ENCODE results near the gene ACADVL. TPM values are rescaled to one million over a fixed set of nuclear protein-coding genes. Genes with fewer than 3 reads are reported as not detected.
A peak's percentile ranks its signal among the peaks of the same experiment; 100 is the strongest.

Gene ACADVL
- total RNA-seq, 1 donor, result 191 TPM

- DNase-seq (ENCODE audit: low read depth in 2 of 3, low spot score in 2 of 3), result no peak
Measured at GRCh38 chr17:7191069-7191468, 28.7 kb upstream of the ACADVL start.

GRCh38 chr17:7191571-7192270, 28.0 kb upstream of the ACADVL start:
- DNase-seq (ENCODE audit: low read depth in 2 of 3, low spot score in 2 of 3), result peak in 1 of 3 donors; percentile 38

GRCh38 chr17:7192271-7192937, 27.3 kb upstream of the ACADVL start:
- DNase-seq (ENCODE audit: low read depth in 2 of 3, low spot score in 2 of 3), result no peak

GRCh38 chr17:7195971-7196370, 23.8 kb upstream of the ACADVL start:
- DNase-seq (ENCODE audit: low read depth in 2 of 3, low spot score in 2 of 3), result no peak

- no peak for DNase-seq (ENCODE audit: low read depth in 2 of 3, low spot score in 2 of 3)
Measured at GRCh38 chr17:7196651-7197401, 22.9 kb upstream of the ACADVL start.

- DNase-seq (ENCODE audit: low read depth in 2 of 3, low spot score in 2 of 3), result no peak
Measured at GRCh38 chr17:7203391-7203790, 16.3 kb upstream of the ACADVL start.

- DNase-seq (ENCODE audit: low read depth in 2 of 3, low spot score in 2 of 3), result no peak
Measured at GRCh38 chr17:7204336-7204735, 15.4 kb upstream of the ACADVL start.

GRCh38 chr17:7204828-7205461, 14.8 kb upstream of the ACADVL start:
- peak; percentile 95 to 97 (median 96) for DNase-seq (ENCODE audit: low read depth in 2 of 3, low spot score in 2 of 3)

- no peak for DNase-seq (ENCODE audit: low read depth in 2 of 3, low spot score in 2 of 3)
Measured at GRCh38 chr17:7205561-7205960, 14.2 kb upstream of the ACADVL start.

- no peak for DNase-seq (ENCODE audit: low read depth in 2 of 3, low spot score in 2 of 3)
Measured at GRCh38 chr17:7207120-7208001, 12.4 kb upstream of the ACADVL start.

GRCh38 chr17:7208027-7208571, 11.6 kb upstream of the ACADVL start:
- no peak for DNase-seq (ENCODE audit: low read depth in 2 of 3, low spot score in 2 of 3)

GRCh38 chr17:7208754-7209460, 10.8 kb upstream of the ACADVL start:
- no peak for DNase-seq (ENCODE audit: low read depth in 2 of 3, low spot score in 2 of 3)

GRCh38 chr17:7211491-7212273, 8.1 kb upstream of the ACADVL start:
- DNase-seq (ENCODE audit: low read depth in 2 of 3, low spot score in 2 of 3), result no peak

- peak; percentile 83 to 96 (median 94) for DNase-seq (ENCODE audit: low read depth in 2 of 3, low spot score in 2 of 3)
Measured at GRCh38 chr17:7213895-7214299, 5.8 kb upstream of the ACADVL start.

GRCh38 chr17:7214300-7215135, 5.2 kb upstream of the ACADVL start:
- DNase-seq (ENCODE audit: low read depth in 2 of 3, low spot score in 2 of 3), result peak; percentile 95 to 99 (median 99)

GRCh38 chr17:7215136-7215638, 4.6 kb upstream of the ACADVL start:
- no peak for DNase-seq (ENCODE audit: low read depth in 2 of 3, low spot score in 2 of 3)

- DNase-seq (ENCODE audit: low read depth in 2 of 3, low spot score in 2 of 3), result no peak
Measured at GRCh38 chr17:7215652-7216180, 4.0 kb upstream of the ACADVL start.

All from hematopoietic multipotent progenitor cell (in vitro differentiated cells).